Measurements from ENCODE around the gene WDR26. TPM values are rescaled to one million over a fixed set of nuclear protein-coding genes. Genes with fewer than 3 reads are reported as not detected.

WDR26 gene
- polyA plus RNA-seq, 1 experiment, result 58.7 TPM

- CTCF ChIA-PET, result interaction anchor here (1.2 kb wide), 1 partner anchor 20 kb away, joined by 5 read pairs; no protein-coding TSS in a partner anchor
- Histone ChIP-seq H3K4me3 (ENCODE audit: low read depth, low read length) (no peak overlapping the region), H3K27me3 (ENCODE audit: control insufficient read depth, insufficient read depth, low read length) (no peaks in the 10 kb centered on the region), H3K27ac (ENCODE audit: low read depth, low read length) (no peak overlapping the region), H3K9me3 (ENCODE audit: control insufficient read depth, insufficient read depth, low read length) (no peaks in the 10 kb centered on the region)
- POLR2A ChIA-PET, result interaction anchor here (0.9 to 1.5 kb wide), 2 partner anchors 15 to 49 kb away, joined by 3 read pairs; partner anchors contain the start of gene WDR26
- DNase-seq (ENCODE audit: low read depth, low spot score), result no peak
- TF ChIP-seq CTCF (IDR thresholded peaks at IDR 0.05; ENCODE audit: low read depth, low read length), result no peak
These were observed 15.6 kb upstream of the WDR26 start for GRCh38 chr1:224450159-224450558.

- ChIA-PET POLR2A (interaction anchor here (0.6 kb wide), 1 partner anchor 55 kb away, joined by 4 read pairs; no protein-coding TSS in a partner anchor), CTCF (interaction anchor here (0.7 to 3.6 kb wide), 3 partner anchors 9 to 253 kb away, joined by 3 to 47 read pairs (median 4); no protein-coding TSS in a partner anchor)
- Histone ChIP-seq H3K27me3 (ENCODE audit: control insufficient read depth, insufficient read depth, low read length) (no peaks in the 10 kb centered on the region), H3K9me3 (ENCODE audit: control insufficient read depth, insufficient read depth, low read length) (no peaks in the 10 kb centered on the region), H3K27ac (ENCODE audit: low read depth, low read length) (no peak overlapping the region), H3K4me3 (ENCODE audit: low read depth, low read length) (no peak overlapping the region)
- no peak for TF ChIP-seq CTCF (IDR thresholded peaks at IDR 0.05; ENCODE audit: low read depth, low read length)
- DNase-seq (ENCODE audit: low read depth, low spot score), result no peak
These were observed 13.9 kb upstream of the WDR26 start for GRCh38 chr1:224448453-224449017.

- Histone ChIP-seq H3K4me3 (ENCODE audit: low read depth, low read length) (no peak overlapping the region), H3K27ac (ENCODE audit: low read depth, low read length) (no peak overlapping the region), H3K27me3 (ENCODE audit: control insufficient read depth, insufficient read depth, low read length) (no peaks in the 10 kb centered on the region), H3K9me3 (ENCODE audit: control insufficient read depth, insufficient read depth, low read length) (no peaks in the 10 kb centered on the region)
- POLR2A ChIA-PET, result interaction anchor here (0.9 to 1.2 kb wide), 2 partner anchors 9 to 13 kb away, joined by 4 to 5 read pairs; partner anchors contain the start of gene WDR26
- TF ChIP-seq CTCF (IDR thresholded peaks at IDR 0.05; ENCODE audit: low read depth, low read length), result no peak
- CTCF ChIA-PET, result interaction anchor here (3.6 kb wide), 1 partner anchor 9 kb away, joined by 47 read pairs; no protein-coding TSS in a partner anchor
- no peak for DNase-seq (ENCODE audit: low read depth, low spot score)
These were observed 13.4 kb upstream of the WDR26 start for GRCh38 chr1:224447971-224448370.

GRCh38 chr1:224447251-224447650, 12.7 kb upstream of the WDR26 start:
- H3K4me3 ChIP-seq (ENCODE audit: low read depth, low read length), result no peak overlapping the region
- ChIA-PET POLR2A (interaction anchor here (0.9 to 1.2 kb wide), 2 partner anchors 10 to 13 kb away, joined by 4 to 5 read pairs; partner anchors contain the start of gene WDR26), CTCF (interaction anchor here (1.3 to 3.6 kb wide), 2 partner anchors 10 to 475 kb away, joined by 3 to 47 read pairs; no protein-coding TSS in a partner anchor)
- TF ChIP-seq CTCF (IDR thresholded peaks at IDR 0.05; ENCODE audit: low read depth, low read length), result no peak
- no peaks in the 10 kb centered on the region for H3K9me3 ChIP-seq (ENCODE audit: control insufficient read depth, insufficient read depth, low read length)
- no peaks in the 10 kb centered on the region for H3K27me3 ChIP-seq (ENCODE audit: control insufficient read depth, insufficient read depth, low read length)
- no peak for DNase-seq (ENCODE audit: low read depth, low spot score)
- H3K27ac ChIP-seq (ENCODE audit: low read depth, low read length), result no peak overlapping the region

GRCh38 chr1:224438989-224439388, 4.4 kb upstream of the WDR26 start:
- no peaks in the 10 kb centered on the region; the same call in 1 of the 2 replicates for H3K9me3 ChIP-seq (ENCODE audit: control insufficient read depth, insufficient read depth, low read length)
- POLR2A ChIA-PET, result no interaction called here
- H3K27me3 ChIP-seq (ENCODE audit: control insufficient read depth, insufficient read depth, low read length), result no peaks in the 10 kb centered on the region
- CTCF ChIA-PET, result interaction anchor here (0.6 to 2.4 kb wide), 2 partner anchors 15 to 18 kb away, joined by 4 to 11 read pairs; no protein-coding TSS in a partner anchor
- no peak for TF ChIP-seq CTCF (IDR thresholded peaks at IDR 0.05; ENCODE audit: low read depth, low read length)
- DNase-seq (ENCODE audit: low read depth, low spot score), result no peak
- H3K27ac ChIP-seq (ENCODE audit: low read depth, low read length), result no peak overlapping the region
- no peak overlapping the region for H3K4me3 ChIP-seq (ENCODE audit: low read depth, low read length)
